ENCODE measurements around the gene ILK. TPM values are rescaled to one million over a fixed set of nuclear protein-coding genes. Genes with fewer than 3 reads are reported as not detected.

The ILK gene
- polyA plus RNA-seq, 3 donors from 2014 or later: 155 to 297 (median 193) TPM

GRCh38 chr11:6604790-6605189 is 1.2 kb downstream of the ILK start:
- no peak for DNase-seq
- H3K4me3 Mint-ChIP-seq: no peak overlapping the region
- no peaks in the 10 kb centered on the region for H3K9me3 Mint-ChIP-seq
- peaks cover 3 to 8% of the 10 kb centered on the region in 2 donors for H3K4me1 Mint-ChIP-seq
- H3K27ac Mint-ChIP-seq: no peak overlapping the region
- no peaks in the 10 kb centered on the region for H3K27me3 Mint-ChIP-seq (ENCODE audit: low read depth in 3 of 3)
- H3K36me3 Mint-ChIP-seq: peaks cover 9 to 17% (median 10%) of the 10 kb centered on the region in 3 donors

DNA sequence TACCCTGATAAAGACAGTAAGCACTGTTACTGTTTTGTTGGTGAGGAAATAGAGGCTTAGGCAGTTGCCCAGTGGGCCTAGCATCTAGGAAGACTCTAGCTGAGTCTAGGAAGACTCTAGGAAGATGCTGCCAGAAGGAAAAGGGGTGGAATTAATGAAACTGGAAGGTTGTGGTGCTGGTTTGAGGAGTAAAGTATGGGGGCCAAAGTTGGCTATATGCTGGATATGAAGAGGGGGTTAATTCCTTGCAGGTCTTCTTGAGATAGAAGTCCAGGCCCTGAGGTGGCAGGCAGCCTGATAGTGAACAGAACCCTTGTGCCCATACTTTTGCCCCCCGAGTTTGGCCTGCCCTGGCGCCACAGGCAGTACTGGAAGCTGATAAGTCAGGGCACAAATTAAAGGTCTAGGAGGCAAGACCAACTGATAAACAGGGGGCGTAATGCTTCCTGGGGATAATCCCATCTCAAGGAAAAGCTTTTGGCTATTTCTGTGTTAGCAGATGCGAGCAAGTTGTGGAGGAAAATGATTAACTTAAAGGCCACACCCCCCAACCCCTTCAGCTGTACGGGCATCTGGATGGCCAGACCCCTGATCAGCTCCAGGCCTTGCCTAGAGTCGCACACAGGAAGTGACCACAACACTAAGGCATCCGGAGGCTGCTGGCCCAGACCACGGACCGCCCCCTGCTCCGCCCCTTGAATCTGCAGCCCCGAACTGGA is 3.1 kb downstream of the ILK start:
- H3K27me3 Mint-ChIP-seq (ENCODE audit: low read depth in 3 of 3): peaks cover 0 to 8% (median 5%) of the 10 kb centered on the region in 3 donors
- no peaks in the 10 kb centered on the region for H3K9me3 Mint-ChIP-seq
- peak overlapping the region in 2 of 5 donors; percentile 75 to 82 for H3K4me3 Mint-ChIP-seq
- peaks cover 19 to 21% of the 10 kb centered on the region in 2 donors for H3K4me1 Mint-ChIP-seq
- H3K36me3 Mint-ChIP-seq: peaks cover 12 to 21% (median 15%) of the 10 kb centered on the region in 3 donors
- no peak overlapping the region for H3K27ac Mint-ChIP-seq
- peak; percentile 72 to 80 (median 75) for DNase-seq

DNA sequence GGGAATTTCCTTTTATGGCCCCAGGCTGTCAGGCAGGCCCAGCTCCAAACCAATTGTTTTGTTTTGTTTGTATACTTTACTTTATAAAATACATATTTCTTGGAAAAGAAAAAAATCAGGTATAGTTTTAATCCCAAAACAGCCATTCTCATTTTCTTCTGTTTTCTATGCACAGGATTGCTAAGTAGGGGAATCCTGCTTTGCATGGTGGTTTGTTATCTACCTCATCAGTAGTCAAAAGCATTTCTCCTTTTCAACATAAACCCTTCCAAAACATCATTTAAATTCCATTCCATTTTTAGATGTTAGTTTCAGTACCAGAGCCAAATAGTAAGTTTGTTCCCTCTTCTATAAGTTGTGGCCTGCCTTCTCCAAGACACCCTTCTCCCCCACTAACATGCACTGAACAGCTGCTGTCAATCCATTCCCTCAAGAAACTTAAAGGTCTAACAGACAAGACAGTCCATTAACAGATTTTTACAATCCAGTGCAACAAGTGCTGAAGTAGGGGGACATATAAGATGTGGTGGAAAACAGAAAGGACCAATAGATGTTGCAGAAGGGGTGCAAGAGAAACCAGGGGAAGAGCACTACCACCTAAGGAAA is 3.7 kb downstream of the ILK start:
- Mint-ChIP-seq H3K4me3 (peak overlapping the region in 2 of 5 donors; percentile 75 to 82), H3K27ac (peak overlapping the region in 1 of 6 donors; percentile 91), H3K9me3 (no peaks in the 10 kb centered on the region), H3K36me3 (peaks cover 12 to 21% (median 15%) of the 10 kb centered on the region in 3 donors), H3K4me1 (peaks cover 19 to 22% of the 10 kb centered on the region in 2 donors), H3K27me3 (ENCODE audit: low read depth in 3 of 3) (peaks cover 0 to 10% (median 5%) of the 10 kb centered on the region in 3 donors)
- DNase-seq: no peak

DNA sequence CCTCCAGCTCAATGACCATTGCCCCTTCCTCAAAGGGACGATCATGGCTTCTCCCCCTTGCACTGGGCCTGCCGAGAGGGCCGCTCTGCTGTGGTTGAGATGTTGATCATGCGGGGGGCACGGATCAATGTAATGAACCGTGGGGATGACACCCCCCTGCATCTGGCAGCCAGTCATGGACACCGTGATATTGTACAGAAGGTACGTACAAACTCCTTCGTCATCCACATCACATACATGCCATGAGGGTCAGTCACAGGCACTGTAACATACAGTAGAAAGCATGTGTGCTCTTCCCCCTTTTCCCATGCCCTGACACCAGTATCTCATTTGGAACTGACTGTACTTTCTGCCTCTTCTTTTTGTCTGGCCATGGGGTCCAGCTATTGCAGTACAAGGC is 4.4 kb downstream of the ILK start:
- Mint-ChIP-seq H3K4me1 (peaks cover 19 to 22% of the 10 kb centered on the region in 2 donors), H3K27me3 (ENCODE audit: low read depth in 3 of 3) (peaks cover 0 to 10% (median 5%) of the 10 kb centered on the region in 3 donors), H3K9me3 (no peaks in the 10 kb centered on the region), H3K36me3 (peaks cover 12 to 21% (median 15%) of the 10 kb centered on the region in 3 donors), H3K27ac (peak overlapping the region in 1 of 6 donors; percentile 91), H3K4me3 (peak overlapping the region in 2 of 5 donors; percentile 62 to 82)
- no peak for DNase-seq

DNA sequence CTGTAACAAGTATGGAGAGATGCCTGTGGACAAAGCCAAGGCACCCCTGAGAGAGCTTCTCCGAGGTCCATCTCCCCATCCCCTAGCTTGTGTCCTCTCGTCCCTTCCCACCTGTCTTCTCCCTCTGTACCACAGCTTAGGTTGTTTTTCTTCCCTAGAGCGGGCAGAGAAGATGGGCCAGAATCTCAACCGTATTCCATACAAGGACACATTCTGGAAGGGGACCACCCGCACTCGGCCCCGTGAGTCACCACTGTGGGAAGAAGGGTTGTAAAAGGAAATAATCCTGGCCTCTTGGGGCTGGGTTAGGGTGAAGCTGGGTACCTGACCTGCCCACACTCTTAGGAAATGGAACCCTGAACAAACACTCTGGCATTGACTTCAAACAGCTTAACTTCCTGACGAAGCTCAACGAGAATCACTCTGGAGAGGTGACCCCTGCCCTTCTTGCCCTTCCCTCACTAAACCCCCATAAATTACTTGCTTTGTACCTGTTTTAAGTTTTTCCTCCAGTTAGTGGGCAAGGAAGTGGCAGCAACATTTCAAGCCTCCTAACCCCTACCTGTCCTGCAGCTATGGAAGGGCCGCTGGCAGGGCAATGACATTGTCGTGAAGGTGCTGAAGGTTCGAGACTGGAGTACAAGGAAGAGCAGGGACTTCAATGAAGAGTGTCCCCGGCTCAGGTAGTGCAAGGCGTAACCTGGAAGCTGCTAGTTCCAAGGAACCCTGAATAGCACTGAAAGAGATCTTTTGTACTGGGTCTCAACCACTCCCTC is 5.3 kb downstream of the ILK start:
- Mint-ChIP-seq H3K4me1 (peaks cover 19 to 22% of the 10 kb centered on the region in 2 donors), H3K27me3 (ENCODE audit: low read depth in 3 of 3) (peaks cover 0 to 10% (median 5%) of the 10 kb centered on the region in 3 donors), H3K4me3 (peak overlapping the region in 2 of 5 donors; percentile 14 to 28), H3K9me3 (no peaks in the 10 kb centered on the region), H3K36me3 (peaks cover 12 to 21% (median 15%) of the 10 kb centered on the region in 3 donors), H3K27ac (peak overlapping the region in 2 of 6 donors; percentile 86 to 96)
- no peak for DNase-seq

DNA sequence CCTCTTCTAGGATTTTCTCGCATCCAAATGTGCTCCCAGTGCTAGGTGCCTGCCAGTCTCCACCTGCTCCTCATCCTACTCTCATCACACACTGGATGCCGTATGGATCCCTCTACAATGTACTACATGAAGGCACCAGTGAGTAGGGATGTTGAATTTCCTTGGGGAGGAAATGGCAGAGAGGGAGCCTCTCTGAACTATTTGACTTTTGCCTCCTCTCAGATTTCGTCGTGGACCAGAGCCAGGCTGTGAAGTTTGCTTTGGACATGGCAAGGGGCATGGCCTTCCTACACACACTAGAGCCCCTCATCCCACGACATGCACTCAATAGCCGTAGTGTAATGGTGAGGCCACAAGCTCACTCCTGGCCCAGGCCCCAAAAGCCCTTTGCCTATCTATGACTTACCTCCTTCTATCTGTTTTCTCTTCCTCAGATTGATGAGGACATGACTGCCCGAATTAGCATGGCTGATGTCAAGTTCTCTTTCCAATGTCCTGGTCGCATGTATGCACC is 6.0 kb downstream of the ILK start:
- peaks cover 0 to 10% (median 5%) of the 10 kb centered on the region in 3 donors for H3K27me3 Mint-ChIP-seq (ENCODE audit: low read depth in 3 of 3)
- H3K4me1 Mint-ChIP-seq: peaks cover 19 to 22% of the 10 kb centered on the region in 2 donors
- H3K9me3 Mint-ChIP-seq: no peaks in the 10 kb centered on the region
- peaks cover 12 to 21% (median 15%) of the 10 kb centered on the region in 3 donors for H3K36me3 Mint-ChIP-seq
- H3K27ac Mint-ChIP-seq: peak overlapping the region in 2 of 6 donors; percentile 86 to 96
- no peak for DNase-seq
- peak overlapping the region in 4 of 5 donors; percentile 51 to 94 (median 59) for H3K4me3 Mint-ChIP-seq

- H3K4me1 Mint-ChIP-seq: peaks cover 20 to 22% of the 10 kb centered on the region in 2 donors
- H3K36me3 Mint-ChIP-seq: peaks cover 12 to 25% (median 17%) of the 10 kb centered on the region in 3 donors
- peaks cover 0 to 10% (median 5%) of the 10 kb centered on the region in 3 donors for H3K27me3 Mint-ChIP-seq (ENCODE audit: low read depth in 3 of 3)
- H3K4me3 Mint-ChIP-seq: peak overlapping the region; percentile 88 to 96 (median 90)
- H3K27ac Mint-ChIP-seq: peak overlapping the region in 2 of 6 donors; percentile 96
- H3K9me3 Mint-ChIP-seq: no peaks in the 10 kb centered on the region
- no peak for DNase-seq
Measured at GRCh38 chr11:6610591-6610990, 7.0 kb downstream of the ILK start.

DNA sequence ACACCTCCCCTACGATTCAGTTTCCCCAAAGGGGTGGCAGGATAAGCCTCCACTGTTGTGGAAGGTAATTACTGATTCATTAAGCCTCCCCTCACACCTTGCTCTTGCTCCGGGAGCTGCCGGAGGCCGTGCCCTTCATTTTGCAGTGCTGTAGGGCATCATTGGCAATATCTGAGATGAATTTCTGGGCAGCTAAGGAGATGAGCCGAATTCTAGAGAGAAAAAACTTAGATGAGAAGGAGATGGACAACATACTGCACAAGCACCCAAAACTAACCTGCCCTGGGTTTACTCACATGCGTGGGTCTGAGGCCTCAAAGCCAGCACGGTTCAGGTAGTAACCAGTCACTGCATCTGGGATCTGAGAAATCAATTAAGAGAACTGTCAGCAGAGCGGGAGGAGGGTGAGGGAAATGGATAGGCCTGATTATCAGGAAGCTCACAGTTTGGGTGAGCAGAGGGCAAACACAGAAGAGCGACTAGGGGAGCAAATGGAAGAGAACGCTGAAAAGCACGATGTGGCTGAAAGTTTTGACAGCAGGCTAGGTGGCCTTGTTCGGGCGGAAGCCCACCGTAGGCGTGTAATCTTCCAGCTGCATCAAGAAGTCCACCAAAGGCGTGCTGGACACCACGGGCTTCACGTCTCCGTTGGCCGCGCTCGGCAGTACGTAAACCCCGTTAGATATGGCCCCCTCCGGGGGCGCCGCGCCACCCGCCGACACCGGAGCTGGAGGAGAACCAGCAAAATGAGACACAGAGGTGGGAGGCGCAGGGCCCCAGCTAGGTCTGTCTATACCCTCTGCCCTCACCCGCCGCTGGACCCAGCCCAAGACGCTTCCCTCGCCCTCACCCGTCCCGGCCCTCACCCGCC is 7.8 kb downstream of the ILK start:
- peaks cover 25 to 28% of the 10 kb centered on the region in 2 donors for H3K4me1 Mint-ChIP-seq
- peak overlapping the region; percentile 88 to 96 (median 90) for H3K4me3 Mint-ChIP-seq
- peaks cover 0 to 10% (median 5%) of the 10 kb centered on the region in 3 donors for H3K27me3 Mint-ChIP-seq (ENCODE audit: low read depth in 3 of 3)
- peak overlapping the region in 2 of 6 donors; percentile 96 for H3K27ac Mint-ChIP-seq
- H3K36me3 Mint-ChIP-seq: peaks cover 12 to 31% (median 23%) of the 10 kb centered on the region in 3 donors
- no peaks in the 10 kb centered on the region for H3K9me3 Mint-ChIP-seq
- DNase-seq: peak in 1 of 3 donors; percentile 15

DNA sequence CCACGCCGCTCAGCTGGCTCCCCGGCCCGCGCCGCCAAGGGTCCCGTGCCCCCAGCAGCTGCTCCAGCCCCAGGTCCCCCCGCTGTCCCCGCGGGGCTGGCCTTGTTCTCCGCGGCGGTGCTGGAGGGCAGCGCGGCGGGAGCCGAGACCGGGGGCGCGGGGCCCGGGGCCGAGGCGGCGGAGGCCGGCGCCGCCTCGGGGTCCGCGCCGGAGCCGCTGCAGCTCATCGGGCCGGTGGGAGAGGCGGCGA is 8.3 kb downstream of the ILK start:
- peaks cover 12 to 31% (median 23%) of the 10 kb centered on the region in 3 donors for H3K36me3 Mint-ChIP-seq
- H3K27me3 Mint-ChIP-seq (ENCODE audit: low read depth in 3 of 3): peaks cover 0 to 10% (median 5%) of the 10 kb centered on the region in 3 donors
- H3K4me3 Mint-ChIP-seq: peak overlapping the region; percentile 88 to 96 (median 90)
- no peaks in the 10 kb centered on the region for H3K9me3 Mint-ChIP-seq
- peak overlapping the region in 2 of 6 donors; percentile 96 for H3K27ac Mint-ChIP-seq
- DNase-seq: no peak
- H3K4me1 Mint-ChIP-seq: peaks cover 28 to 29% of the 10 kb centered on the region in 2 donors

- peaks cover 12 to 30% (median 21%) of the 10 kb centered on the region in 3 donors for H3K36me3 Mint-ChIP-seq
- H3K27ac Mint-ChIP-seq: peak within 1 kb of the TSS in 2 of 6 donors; percentile 96
Measured at GRCh38 chr11:6612213-6613041, 8.9 kb downstream of the ILK start, which contains the start of gene TAF10. Gene TAF10 (minus strand): TSS chr11:6612216. CDS start chr11:6612189, 27 bp downstream.

DNA sequence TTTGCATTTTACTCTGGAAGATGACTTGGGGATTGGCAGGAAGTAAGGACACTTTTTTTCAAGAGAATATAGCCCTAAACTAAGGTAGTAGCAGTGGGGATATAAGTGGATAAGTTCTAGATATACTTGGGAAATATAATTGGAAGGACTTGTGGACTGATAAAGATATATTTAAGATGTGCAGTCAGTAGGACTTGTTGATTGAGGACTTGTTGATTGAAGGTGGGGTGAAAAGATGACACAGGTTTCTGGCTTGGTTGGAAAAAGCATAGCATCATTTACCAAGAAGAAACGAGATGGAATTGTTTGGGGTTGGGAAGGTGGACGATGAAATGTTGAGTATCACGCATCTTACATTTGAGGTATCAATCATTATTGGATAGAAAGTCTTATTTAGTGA is 9.9 kb downstream of the ILK start:
- H3K27ac Mint-ChIP-seq: no peak overlapping the region
- H3K36me3 Mint-ChIP-seq: peaks cover 8 to 23% (median 17%) of the 10 kb centered on the region in 3 donors
- peaks cover 0 to 12% (median 5%) of the 10 kb centered on the region in 3 donors for H3K27me3 Mint-ChIP-seq (ENCODE audit: low read depth in 3 of 3)
- H3K9me3 Mint-ChIP-seq: no peaks in the 10 kb centered on the region
- peaks cover 28 to 29% of the 10 kb centered on the region in 2 donors for H3K4me1 Mint-ChIP-seq
- H3K4me3 Mint-ChIP-seq: no peak overlapping the region
- no peak for DNase-seq

More at GRCh38 chr11:6612213-6613041, 8.9 kb downstream of the ILK start, which contains the start of gene TAF10:
- peak; percentile 94 to 96 (median 95) for DNase-seq
- Mint-ChIP-seq H3K9me3 (no peaks in the 10 kb centered on the region), H3K4me3 (peak within 1 kb of the TSS; percentile 88 to 96 (median 90)), H3K27me3 (ENCODE audit: low read depth in 3 of 3) (peaks cover 0 to 10% (median 5%) of the 10 kb centered on the region in 3 donors), H3K4me1 (peaks cover 28 to 29% of the 10 kb centered on the region in 2 donors)

GRCh38 chr11:6614446-6614845 is 10.9 kb downstream of the ILK start:
- Mint-ChIP-seq H3K36me3 (peaks cover 7 to 21% (median 16%) of the 10 kb centered on the region in 3 donors), H3K4me1 (peaks cover 25 to 28% of the 10 kb centered on the region in 2 donors), H3K27me3 (ENCODE audit: low read depth in 3 of 3) (peaks cover 0 to 12% (median 5%) of the 10 kb centered on the region in 3 donors), H3K27ac (peak overlapping the region in 1 of 6 donors; percentile 67), H3K9me3 (no peaks in the 10 kb centered on the region), H3K4me3 (no peak overlapping the region)
- no peak for DNase-seq

All from immature natural killer cell (primary cell).